Endometrial microvascular endothelial cells (primary cell): Measurements from ENCODE around the gene TMEM11. TPM values are rescaled to one million over a fixed set of nuclear protein-coding genes. Genes with fewer than 3 reads are reported as not detected.

Experiments used
- in situ Hi-C: cut with HindIII; loops from 2 replicates; pipeline ENCODE4 v1.10.0; 2017; ENCODE audit warnings: low sequenced_read_pairs, low pct_unique_long_range_greater_than_20kb; ENCODE audit errors: inconsistent ontology term
- total RNA-seq: library from RNA; depleted of rRNA; stranded (reverse); fragments of >200 nt; gene quantifications from one replicate; pipeline ENCODE4 v1.2.3, GENCODE V29; 2015; ENCODE audit errors: inconsistent ontology term

TMEM11 gene
- total RNA-seq: 39.6 TPM

- in situ Hi-C loops: no loop called here
Measured at GRCh38 chr17:21214015-21214776, at the start of gene TMEM11. Gene TMEM11, minus strand, starts transcription at chr17:21214161. Its CDS starts 9 bp downstream, at chr17:21214152.

- in situ Hi-C loops: no loop called here
Measured at GRCh38 chr17:21263376-21263775, 49.4 kb upstream of the TMEM11 start.

GRCh38 chr17:21262259-21262993, 48.5 kb upstream of the TMEM11 start:
- in situ Hi-C loops: no loop called here

- in situ Hi-C loops: no loop called here
Measured at GRCh38 chr17:21258593-21258992, 44.6 kb upstream of the TMEM11 start.

GRCh38 chr17:21253646-21254441, 39.9 kb upstream of the TMEM11 start:
- in situ Hi-C loops: no loop called here

- in situ Hi-C loops: no loop called here
Measured at GRCh38 chr17:21252796-21253645, 39.1 kb upstream of the TMEM11 start, which contains the start of gene NATD1. Gene NATD1, minus strand, starts transcription at chr17:21253410. Its CDS starts 146 bp downstream, at chr17:21253264.

GRCh38 chr17:21252289-21252795, 38.4 kb upstream of the TMEM11 start:
- in situ Hi-C loops: no loop called here

- in situ Hi-C loops: no loop called here
Measured at GRCh38 chr17:21251337-21252010, 37.5 kb upstream of the TMEM11 start.

GRCh38 chr17:21250854-21251253, 36.9 kb upstream of the TMEM11 start:
- in situ Hi-C loops: no loop called here

GRCh38 chr17:21249920-21250703, 36.2 kb upstream of the TMEM11 start:
- in situ Hi-C loops: no loop called here

GRCh38 chr17:21249086-21249795, 35.3 kb upstream of the TMEM11 start:
- in situ Hi-C loops: no loop called here

- in situ Hi-C loops: no loop called here
Measured at GRCh38 chr17:21248500-21248899, 34.5 kb upstream of the TMEM11 start.

- in situ Hi-C loops: no loop called here
Measured at GRCh38 chr17:21247552-21248258, 33.7 kb upstream of the TMEM11 start.

GRCh38 chr17:21246698-21247097, 32.7 kb upstream of the TMEM11 start:
- in situ Hi-C loops: no loop called here

GRCh38 chr17:21245639-21246084, 31.7 kb upstream of the TMEM11 start:
- in situ Hi-C loops: no loop called here
